ENCODE data around the gene DIAPH3. TPM values are rescaled to one million over a fixed set of nuclear protein-coding genes. Genes with fewer than 3 reads are reported as not detected.

DIAPH3 gene
- total and polyA plus RNA-seq, 2 donors (not counting 1 experiment from before 2014, with no cell fraction given), result 0.03 to 0.10 TPM

DNA sequence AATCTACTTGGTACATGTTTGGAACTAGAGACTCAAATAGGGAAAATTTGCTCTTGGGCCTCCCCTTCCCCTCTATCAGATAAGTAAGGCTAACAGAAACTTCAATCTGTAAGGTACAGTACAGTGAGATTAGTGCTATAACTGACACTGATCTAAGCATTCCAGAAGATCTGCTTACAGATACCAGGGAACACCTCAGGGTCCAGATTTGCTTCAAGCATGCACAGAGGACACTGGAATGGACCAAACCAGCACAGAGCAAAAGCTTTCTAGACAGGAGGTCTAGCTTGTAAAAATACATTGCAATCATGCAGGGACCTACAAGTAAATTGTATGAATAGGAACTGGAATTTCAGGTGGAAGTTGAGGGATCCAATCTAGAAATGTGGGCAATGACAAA is 16.4 kb downstream of the DIAPH3 start:
- H3K79me2 ChIP-seq (ENCODE audit: control insufficient read depth, insufficient read depth, low read length), result no peaks in the 10 kb centered on the region
- ChIA-PET POLR2A (no interaction called here), CTCF (no interaction called here)
- H3K4me1 Mint-ChIP-seq, result peaks cover 4% of the 10 kb centered on the region
- no peaks in the 10 kb centered on the region for H3K36me3 ChIP-seq (replicated peaks in 1 of 2; ENCODE audit: control extremely low read depth in 1 of 2, control insufficient read depth in 1 of 2, extremely low read depth in 1 of 2, insufficient read depth in 2 of 2, low read length in 1 of 2)
- no peaks in the 10 kb centered on the region for H4K20me1 ChIP-seq (ENCODE audit: control insufficient read depth, insufficient read depth, low read length, poor library complexity, severe bottlenecking)
- peaks cover 0 to 6% of the 10 kb centered on the region in 2 donors for H3K4me1 ChIP-seq (ENCODE audit: control insufficient read depth in 2 of 2, insufficient read depth in 2 of 2, low read length in 2 of 2)
- no peak overlapping the region for H3K4me3 Mint-ChIP-seq
- no peak overlapping the region for H3K9ac ChIP-seq (ENCODE audit: low read length)
- H3K27me3 ChIP-seq (replicated peaks in 1 of 4; ENCODE audit: control extremely low read depth in 1 of 4, control insufficient read depth in 3 of 4, insufficient read depth in 4 of 4, low read length in 3 of 4), result no peaks in the 10 kb centered on the region
- intact Hi-C loops (cut with micrococcal nuclease), result no loop called here
- no peaks in the 10 kb centered on the region for H3K27me3 Mint-ChIP-seq
- no peak for DNase-seq
- ATAC-seq (ENCODE audit: low read depth), result no peak
- no peak overlapping the region for H3K27ac ChIP-seq (ENCODE audit: low read length in 2 of 2)
- H3K4me3 ChIP-seq (ENCODE audit: control extremely low read depth in 1 of 5, extremely low read depth in 1 of 5, insufficient read depth in 1 of 5, low read depth in 2 of 5, low read length in 4 of 5), result no peak overlapping the region
- no peak overlapping the region for H3K4me2 ChIP-seq (replicated peaks; ENCODE audit: low read depth, low read length, poor library complexity, severe bottlenecking)
- H3K27ac Mint-ChIP-seq, result no peak overlapping the region
- H3K9me3 Mint-ChIP-seq (ENCODE audit: insufficient read depth), result no peaks in the 10 kb centered on the region
- no peaks in the 10 kb centered on the region for H3K9me3 ChIP-seq (ENCODE audit: control extremely low read depth in 1 of 3, control insufficient read depth in 2 of 3, insufficient read depth in 1 of 3, low read length in 2 of 3)
- TF ChIP-seq, protein P1, sequence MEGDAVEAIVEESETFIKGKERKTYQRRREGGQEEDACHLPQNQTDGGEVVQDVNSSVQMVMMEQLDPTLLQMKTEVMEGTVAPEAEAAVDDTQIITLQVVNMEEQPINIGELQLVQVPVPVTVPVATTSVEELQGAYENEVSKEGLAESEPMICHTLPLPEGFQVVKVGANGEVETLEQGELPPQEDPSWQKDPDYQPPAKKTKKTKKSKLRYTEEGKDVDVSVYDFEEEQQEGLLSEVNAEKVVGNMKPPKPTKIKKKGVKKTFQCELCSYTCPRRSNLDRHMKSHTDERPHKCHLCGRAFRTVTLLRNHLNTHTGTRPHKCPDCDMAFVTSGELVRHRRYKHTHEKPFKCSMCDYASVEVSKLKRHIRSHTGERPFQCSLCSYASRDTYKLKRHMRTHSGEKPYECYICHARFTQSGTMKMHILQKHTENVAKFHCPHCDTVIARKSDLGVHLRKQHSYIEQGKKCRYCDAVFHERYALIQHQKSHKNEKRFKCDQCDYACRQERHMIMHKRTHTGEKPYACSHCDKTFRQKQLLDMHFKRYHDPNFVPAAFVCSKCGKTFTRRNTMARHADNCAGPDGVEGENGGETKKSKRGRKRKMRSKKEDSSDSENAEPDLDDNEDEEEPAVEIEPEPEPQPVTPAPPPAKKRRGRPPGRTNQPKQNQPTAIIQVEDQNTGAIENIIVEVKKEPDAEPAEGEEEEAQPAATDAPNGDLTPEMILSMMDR (IDR thresholded peaks at IDR 0.05), result no peak
- H2AFZ ChIP-seq (ENCODE audit: insufficient read depth, low read depth, low read length, poor library complexity, severe bottlenecking), result no peak overlapping the region

- H3K9me3 Mint-ChIP-seq (ENCODE audit: insufficient read depth), result no peaks in the 10 kb centered on the region
- no peak overlapping the region for H3K27ac ChIP-seq (ENCODE audit: low read length in 2 of 2)
- no peaks in the 10 kb centered on the region for H3K9me3 ChIP-seq (ENCODE audit: control extremely low read depth in 1 of 3, control insufficient read depth in 2 of 3, insufficient read depth in 1 of 3, low read length in 2 of 3)
- CTCF ChIA-PET, result no interaction called here
- no peak overlapping the region for H3K9ac ChIP-seq (ENCODE audit: low read length)
- no peak overlapping the region for H2AFZ ChIP-seq (ENCODE audit: insufficient read depth, low read depth, low read length, poor library complexity, severe bottlenecking)
- H3K4me1 Mint-ChIP-seq, result peaks cover 4% of the 10 kb centered on the region
- no peak overlapping the region for H3K27ac Mint-ChIP-seq
- no peak overlapping the region for H3K4me2 ChIP-seq (replicated peaks; ENCODE audit: low read depth, low read length, poor library complexity, severe bottlenecking)
- no peaks in the 10 kb centered on the region for H3K36me3 ChIP-seq (replicated peaks in 1 of 2; ENCODE audit: control extremely low read depth in 1 of 2, control insufficient read depth in 1 of 2, extremely low read depth in 1 of 2, insufficient read depth in 2 of 2, low read length in 1 of 2)
- no CpG with 5 or more reads among the region's 2 CpGs for WGBS (ENCODE audit: insufficient coverage)
- peaks cover 0 to 6% of the 10 kb centered on the region in 2 donors for H3K4me1 ChIP-seq (ENCODE audit: control insufficient read depth in 2 of 2, insufficient read depth in 2 of 2, low read length in 2 of 2)
- no peak for ATAC-seq (ENCODE audit: low read depth)
- POLR2A ChIA-PET, result no interaction called here
- no peaks in the 10 kb centered on the region for H3K79me2 ChIP-seq (ENCODE audit: control insufficient read depth, insufficient read depth, low read length)
- no peaks in the 10 kb centered on the region for H3K27me3 ChIP-seq (replicated peaks in 1 of 4; ENCODE audit: control extremely low read depth in 1 of 4, control insufficient read depth in 3 of 4, insufficient read depth in 4 of 4, low read length in 3 of 4)
- DNase-seq, result no peak
- intact Hi-C loops (cut with micrococcal nuclease), result no loop called here
- no peaks in the 10 kb centered on the region for H4K20me1 ChIP-seq (ENCODE audit: control insufficient read depth, insufficient read depth, low read length, poor library complexity, severe bottlenecking)
- no peaks in the 10 kb centered on the region for H3K27me3 Mint-ChIP-seq
- no peak overlapping the region for H3K4me3 ChIP-seq (ENCODE audit: control extremely low read depth in 1 of 5, extremely low read depth in 1 of 5, insufficient read depth in 1 of 5, low read depth in 2 of 5, low read length in 4 of 5)
- TF ChIP-seq EZH2 (IDR thresholded peaks at IDR 0.05; ENCODE audit: borderline replicate concordance, insufficient read depth, low read depth, low read length, poor library complexity, severe bottlenecking), result no peak
- TF ChIP-seq, protein P1 (IDR thresholded peaks at IDR 0.05), result no peak
- H3K4me3 Mint-ChIP-seq, result no peak overlapping the region
These were observed 17.3 kb downstream of the DIAPH3 start for GRCh38 chr13:60146471-60146870.
